Central memory CD8-positive, alpha-beta T cell (primary cell): Measurements from ENCODE around the gene IL1RAPL1.
"Not testable (repeated sequence)": the region's sequence is repeated elsewhere in the genome, so short reads cannot be mapped to it uniquely, and the experiment has no call there.

Source experiments
- ATAC-seq: fragments of 150-1000 bp; cut with Tn5 transposase; replicated peaks from 2 replicates; pipeline ENCODE4 v1.10.0; 2022; ENCODE audit warnings: mild to moderate bottlenecking, moderate FRiP score, moderate number of reproducible peaks; ENCODE audit not compliant: poor library complexity, severe bottlenecking; ENCODE audit errors: extremely low read depth
- DNase-seq, 2 donors: peaks; one replicate each; pipeline ENCODE4 v3.0.0; 2021; ENCODE audit warnings: low spot score in 2 of 2
- H3K27ac Mint-ChIP-seq: one replicate; pipeline ENCODE4 v1.8.0; 2022; ENCODE audit warnings: low read depth, mild to moderate bottlenecking, moderate library complexity, mixed read lengths
- H3K27me3 Mint-ChIP-seq: one replicate; pipeline ENCODE4 v1.8.0; 2022; ENCODE audit warnings: mixed read lengths
- H3K36me3 Mint-ChIP-seq: one replicate; pipeline ENCODE4 v1.8.0; 2022; ENCODE audit warnings: mild to moderate bottlenecking, moderate library complexity, mixed read lengths; ENCODE audit not compliant: insufficient read depth
- H3K4me1 Mint-ChIP-seq: one replicate; pipeline ENCODE4 v1.8.0; 2022; ENCODE audit warnings: mixed read lengths
- H3K4me3 Mint-ChIP-seq: one replicate; pipeline ENCODE4 v1.8.0; 2022; ENCODE audit warnings: mild to moderate bottlenecking, moderate library complexity, mixed read lengths
- H3K9me3 Mint-ChIP-seq: one replicate; pipeline ENCODE4 v1.8.0; 2022; ENCODE audit warnings: mixed read lengths

The IL1RAPL1 gene

GRCh38 chrX:29275928-29276327 lies 688.7 kb downstream of the IL1RAPL1 start:
- H3K27ac Mint-ChIP-seq, result no peak overlapping the region
- ATAC-seq (no peak), DNase-seq (no peak)
- peaks cover 5% of the 10 kb centered on the region for H3K9me3 Mint-ChIP-seq
- H3K36me3 Mint-ChIP-seq, result no peaks in the 10 kb centered on the region
- no peak overlapping the region for H3K4me3 Mint-ChIP-seq
- H3K27me3 Mint-ChIP-seq, result no peaks in the 10 kb centered on the region
- no peaks in the 10 kb centered on the region for H3K4me1 Mint-ChIP-seq

- no peak for DNase-seq
- no peak for ATAC-seq
- Mint-ChIP-seq H3K27me3 (no peaks in the 10 kb centered on the region), H3K27ac (no peak overlapping the region), H3K36me3 (no peaks in the 10 kb centered on the region), H3K4me1 (no peaks in the 10 kb centered on the region), H3K9me3 (no peaks in the 10 kb centered on the region), H3K4me3 (no peak overlapping the region)
Observed at GRCh38 chrX:29281078-29281742, 694.0 kb downstream of the IL1RAPL1 start.

GRCh38 chrX:29285664-29286063 lies 698.4 kb downstream of the IL1RAPL1 start:
- Mint-ChIP-seq H3K9me3 (no peaks in the 10 kb centered on the region), H3K4me3 (no peak overlapping the region), H3K27me3 (no peaks in the 10 kb centered on the region), H3K36me3 (no peaks in the 10 kb centered on the region), H3K4me1 (no peaks in the 10 kb centered on the region), H3K27ac (no peak overlapping the region)
- DNase-seq, result no peak
- ATAC-seq, result no peak

- H3K4me3 Mint-ChIP-seq, result no peak overlapping the region
- H3K4me1 Mint-ChIP-seq, result no peaks in the 10 kb centered on the region
- no peak for DNase-seq
- H3K27me3 Mint-ChIP-seq, result no peaks in the 10 kb centered on the region
- H3K36me3 Mint-ChIP-seq, result no peaks in the 10 kb centered on the region
- no peak for ATAC-seq
- H3K27ac Mint-ChIP-seq, result no peak overlapping the region
- H3K9me3 Mint-ChIP-seq, result no peaks in the 10 kb centered on the region
Observed at GRCh38 chrX:29295987-29296680, 708.9 kb downstream of the IL1RAPL1 start.

- Mint-ChIP-seq H3K4me3 (no peak overlapping the region), H3K27ac (no peak overlapping the region), H3K36me3 (no peaks in the 10 kb centered on the region), H3K4me1 (no peaks in the 10 kb centered on the region), H3K27me3 (no peaks in the 10 kb centered on the region), H3K9me3 (no peaks in the 10 kb centered on the region)
- DNase-seq (no peak), ATAC-seq (no peak)
Observed at GRCh38 chrX:29297171-29297800, 710.0 kb downstream of the IL1RAPL1 start.

- H3K27ac Mint-ChIP-seq, result no peak overlapping the region
- no peaks in the 10 kb centered on the region for H3K4me1 Mint-ChIP-seq
- no peak overlapping the region for H3K4me3 Mint-ChIP-seq
- ATAC-seq (no peak), DNase-seq (no peak)
- H3K36me3 Mint-ChIP-seq, result no peaks in the 10 kb centered on the region
- H3K27me3 Mint-ChIP-seq, result no peaks in the 10 kb centered on the region
- H3K9me3 Mint-ChIP-seq, result no peaks in the 10 kb centered on the region
Observed at GRCh38 chrX:29299684-29300083, 712.4 kb downstream of the IL1RAPL1 start.

GRCh38 chrX:29308726-29309125 lies 721.5 kb downstream of the IL1RAPL1 start:
- Mint-ChIP-seq H3K27me3 (no peaks in the 10 kb centered on the region), H3K27ac (no peak overlapping the region)
- ATAC-seq, result no peak

GRCh38 chrX:29315931-29316330 lies 728.7 kb downstream of the IL1RAPL1 start:
- H3K4me1 Mint-ChIP-seq, result no peaks in the 10 kb centered on the region
- ATAC-seq (no peak), DNase-seq (no peak)
- H3K36me3 Mint-ChIP-seq, result peaks cover 2% of the 10 kb centered on the region
- H3K27ac Mint-ChIP-seq, result no peak overlapping the region
- peaks cover 4% of the 10 kb centered on the region for H3K9me3 Mint-ChIP-seq
- no peak overlapping the region for H3K4me3 Mint-ChIP-seq
- H3K27me3 Mint-ChIP-seq, result no peaks in the 10 kb centered on the region

More at GRCh38 chrX:29308726-29309125, 721.5 kb downstream of the IL1RAPL1 start:
- no peak for DNase-seq
- Mint-ChIP-seq H3K9me3 (peaks cover 8% of the 10 kb centered on the region), H3K4me3 (no peak overlapping the region), H3K36me3 (no peaks in the 10 kb centered on the region), H3K4me1 (no peaks in the 10 kb centered on the region)

- Mint-ChIP-seq H3K27ac (no peak overlapping the region), H3K4me3 (no peak overlapping the region), H3K4me1 (no peaks in the 10 kb centered on the region), H3K9me3 (peaks cover 5% of the 10 kb centered on the region), H3K27me3 (no peaks in the 10 kb centered on the region), H3K36me3 (peaks cover 2% of the 10 kb centered on the region)
- ATAC-seq (no peak), DNase-seq (no peak)
Observed at GRCh38 chrX:29318012-29318411, 730.8 kb downstream of the IL1RAPL1 start.

- H3K36me3 Mint-ChIP-seq, ATAC-seq, DNase-seq, H3K27me3 Mint-ChIP-seq, H3K4me3 Mint-ChIP-seq, H3K4me1 Mint-ChIP-seq, H3K9me3 Mint-ChIP-seq, H3K27ac Mint-ChIP-seq: not testable (repeated sequence)
Observed at GRCh38 chrX:29332429-29332828, 745.2 kb downstream of the IL1RAPL1 start.

- H3K4me3 Mint-ChIP-seq, H3K27ac Mint-ChIP-seq, H3K4me1 Mint-ChIP-seq, ATAC-seq, DNase-seq, H3K27me3 Mint-ChIP-seq, H3K36me3 Mint-ChIP-seq, H3K9me3 Mint-ChIP-seq: not testable (repeated sequence)
Observed at GRCh38 chrX:29333091-29333490, 745.8 kb downstream of the IL1RAPL1 start.

GRCh38 chrX:29348288-29348687 lies 761.0 kb downstream of the IL1RAPL1 start:
- Mint-ChIP-seq H3K9me3 (peaks cover 7% of the 10 kb centered on the region), H3K4me3 (no peak overlapping the region), H3K36me3 (no peaks in the 10 kb centered on the region), H3K4me1 (no peaks in the 10 kb centered on the region), H3K27me3 (no peaks in the 10 kb centered on the region), H3K27ac (no peak overlapping the region)
- DNase-seq (no peak), ATAC-seq (no peak)

- Mint-ChIP-seq H3K9me3 (peaks cover 5% of the 10 kb centered on the region), H3K36me3 (no peaks in the 10 kb centered on the region), H3K27me3 (no peaks in the 10 kb centered on the region), H3K27ac (no peak overlapping the region), H3K4me1 (no peaks in the 10 kb centered on the region), H3K4me3 (no peak overlapping the region)
- DNase-seq, result no peak
- ATAC-seq, result no peak
Observed at GRCh38 chrX:29359276-29359675, 772.0 kb downstream of the IL1RAPL1 start.
